ENCODE measurements around the gene SLC19A3. TPM values are rescaled to one million over a fixed set of nuclear protein-coding genes. Genes with fewer than 3 reads are reported as not detected.
"Not testable (repeated sequence)": the region's sequence is repeated elsewhere in the genome, so short reads cannot be mapped to it uniquely, and the experiment has no call there.

SLC19A3 gene
- total RNA-seq, 4 donors from 2014 or later = 0.79 to 2.6 (median 0.86) TPM

DNA sequence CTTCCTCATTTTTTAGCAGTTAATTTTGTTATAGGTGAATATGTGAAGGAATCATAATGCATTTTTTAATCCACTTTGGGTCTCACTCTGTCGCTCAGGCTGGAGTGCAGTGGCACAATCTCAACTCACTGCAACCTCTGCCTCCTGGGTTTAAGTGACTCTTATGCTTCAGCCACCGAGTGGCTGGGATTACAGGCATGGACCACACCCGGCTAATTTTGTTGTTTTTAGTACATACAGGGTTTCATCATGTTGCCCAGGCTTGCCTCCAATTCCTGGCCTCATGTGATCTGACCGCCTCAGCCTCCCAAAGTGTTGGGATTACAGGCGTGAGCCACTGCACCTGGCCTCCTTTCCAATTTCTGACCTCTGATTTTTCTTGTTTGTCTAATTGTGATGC, 33.6 kb downstream of the SLC19A3 start:
- no peak for TF ChIP-seq POLR2A (IDR thresholded peaks at IDR 0.05)
- TF ChIP-seq, protein P1, sequence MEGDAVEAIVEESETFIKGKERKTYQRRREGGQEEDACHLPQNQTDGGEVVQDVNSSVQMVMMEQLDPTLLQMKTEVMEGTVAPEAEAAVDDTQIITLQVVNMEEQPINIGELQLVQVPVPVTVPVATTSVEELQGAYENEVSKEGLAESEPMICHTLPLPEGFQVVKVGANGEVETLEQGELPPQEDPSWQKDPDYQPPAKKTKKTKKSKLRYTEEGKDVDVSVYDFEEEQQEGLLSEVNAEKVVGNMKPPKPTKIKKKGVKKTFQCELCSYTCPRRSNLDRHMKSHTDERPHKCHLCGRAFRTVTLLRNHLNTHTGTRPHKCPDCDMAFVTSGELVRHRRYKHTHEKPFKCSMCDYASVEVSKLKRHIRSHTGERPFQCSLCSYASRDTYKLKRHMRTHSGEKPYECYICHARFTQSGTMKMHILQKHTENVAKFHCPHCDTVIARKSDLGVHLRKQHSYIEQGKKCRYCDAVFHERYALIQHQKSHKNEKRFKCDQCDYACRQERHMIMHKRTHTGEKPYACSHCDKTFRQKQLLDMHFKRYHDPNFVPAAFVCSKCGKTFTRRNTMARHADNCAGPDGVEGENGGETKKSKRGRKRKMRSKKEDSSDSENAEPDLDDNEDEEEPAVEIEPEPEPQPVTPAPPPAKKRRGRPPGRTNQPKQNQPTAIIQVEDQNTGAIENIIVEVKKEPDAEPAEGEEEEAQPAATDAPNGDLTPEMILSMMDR (IDR thresholded peaks at IDR 0.05) = no peak
- intact Hi-C loops (cut with DNase I) = no loop called here
- no peak overlapping the region for H3K27ac ChIP-seq
- 67 to 68% methylated on average over 5 of the region's 5 CpGs for WGBS, 2 donors
- no peak overlapping the region for H3K4me3 ChIP-seq (replicated peaks in 1 of 3)
- no peaks in the 10 kb centered on the region for H3K36me3 ChIP-seq
- H3K4me1 ChIP-seq = no peaks in the 10 kb centered on the region
- no peaks in the 10 kb centered on the region for H3K27me3 ChIP-seq
- H3K9me3 ChIP-seq = no peaks in the 10 kb centered on the region
- no peak for DNase-seq

DNA sequence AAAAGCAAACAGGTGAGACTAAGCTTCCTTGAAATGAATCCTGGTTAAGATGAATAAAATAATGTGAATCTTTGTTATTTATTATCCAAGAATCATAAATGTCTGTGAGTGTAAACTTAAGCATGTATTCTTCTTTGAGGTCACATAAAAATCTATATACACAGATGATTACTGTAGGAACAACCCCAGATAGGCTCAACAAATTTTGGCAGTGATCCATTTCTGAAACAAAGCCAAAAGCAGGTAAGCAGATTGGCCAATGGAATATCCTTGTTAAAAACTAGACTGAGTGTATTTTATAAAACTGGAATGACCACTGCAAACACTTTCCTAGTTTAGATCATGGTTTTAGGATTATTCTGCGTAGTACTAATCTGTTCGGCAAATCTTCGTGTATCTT, 39.9 kb downstream of the SLC19A3 start:
- TF ChIP-seq, protein P1 (IDR thresholded peaks at IDR 0.05) = no peak
- TF ChIP-seq POLR2A (IDR thresholded peaks at IDR 0.05) = no peak
- H3K9me3 ChIP-seq = no peaks in the 10 kb centered on the region
- no peaks in the 10 kb centered on the region for H3K36me3 ChIP-seq
- WGBS, 2 donors = 96 to 97% methylated on average over 3 of the region's 3 CpGs
- no peaks in the 10 kb centered on the region for H3K4me1 ChIP-seq
- H3K27ac ChIP-seq = no peak overlapping the region
- intact Hi-C loops (cut with DNase I) = no loop called here
- H3K4me3 ChIP-seq (replicated peaks in 1 of 3) = no peak overlapping the region
- no peaks in the 10 kb centered on the region for H3K27me3 ChIP-seq
- no peak for DNase-seq

DNA sequence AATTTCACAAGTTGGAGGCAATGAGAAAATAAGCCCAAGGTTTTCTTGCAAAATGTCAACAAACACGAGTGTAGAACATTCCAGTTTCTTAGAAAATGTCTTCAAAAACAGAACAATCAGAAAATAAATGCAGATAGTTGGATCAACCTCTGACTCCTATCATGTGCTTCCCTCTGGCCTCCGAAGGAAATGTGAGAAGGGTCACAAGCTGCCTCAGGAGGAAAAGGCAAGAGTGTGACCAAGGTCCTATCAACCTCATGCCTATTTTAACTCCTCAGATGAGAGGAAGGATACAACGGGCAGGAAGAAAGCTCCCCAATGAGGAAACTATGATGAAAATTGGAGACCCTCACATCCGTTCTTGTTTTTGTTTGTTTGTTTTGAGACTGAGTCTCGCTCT, 43.3 kb downstream of the SLC19A3 start:
- H3K9me3 ChIP-seq = no peaks in the 10 kb centered on the region
- H3K27ac ChIP-seq = no peak overlapping the region
- H3K4me3 ChIP-seq (replicated peaks in 1 of 3) = no peak overlapping the region
- no peak for TF ChIP-seq POLR2A (IDR thresholded peaks at IDR 0.05)
- TF ChIP-seq, protein P1 (IDR thresholded peaks at IDR 0.05) = no peak
- no peaks in the 10 kb centered on the region for H3K36me3 ChIP-seq
- WGBS, 2 donors = 66 to 76% methylated on average over 5 of the region's 5 CpGs
- no peaks in the 10 kb centered on the region for H3K4me1 ChIP-seq
- intact Hi-C loops (cut with DNase I) = no loop called here
- no peak for DNase-seq
- no peaks in the 10 kb centered on the region for H3K27me3 ChIP-seq

DNA sequence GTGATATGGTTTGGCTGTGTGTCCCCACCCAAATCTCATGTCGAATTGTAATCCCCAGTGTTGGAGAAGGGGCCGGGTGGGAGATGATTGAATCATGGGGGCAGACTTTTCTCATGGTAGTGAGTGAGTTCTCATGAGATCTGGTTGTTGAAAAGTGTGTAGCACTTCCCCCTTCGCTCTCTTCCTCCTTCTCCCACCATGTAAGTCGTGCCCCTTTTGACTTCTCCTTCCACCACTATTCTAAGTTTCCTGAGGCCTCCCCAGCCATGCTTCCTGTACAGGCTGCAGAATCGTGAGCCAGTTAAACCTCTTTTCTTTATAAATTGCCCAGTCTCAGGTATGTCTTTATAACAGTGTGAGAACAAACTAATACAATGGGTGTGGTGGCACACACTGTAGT, 44.2 kb downstream of the SLC19A3 start:
- DNase-seq; intact Hi-C loops (cut with DNase I); H3K27me3 ChIP-seq; H3K4me3 ChIP-seq (replicated peaks in 1 of 3); H3K36me3 ChIP-seq; H3K9me3 ChIP-seq; H3K27ac ChIP-seq; H3K4me1 ChIP-seq: not testable (repeated sequence)
- 81 to 87% methylated on average over 5 of the region's 5 CpGs for WGBS, 2 donors

DNA sequence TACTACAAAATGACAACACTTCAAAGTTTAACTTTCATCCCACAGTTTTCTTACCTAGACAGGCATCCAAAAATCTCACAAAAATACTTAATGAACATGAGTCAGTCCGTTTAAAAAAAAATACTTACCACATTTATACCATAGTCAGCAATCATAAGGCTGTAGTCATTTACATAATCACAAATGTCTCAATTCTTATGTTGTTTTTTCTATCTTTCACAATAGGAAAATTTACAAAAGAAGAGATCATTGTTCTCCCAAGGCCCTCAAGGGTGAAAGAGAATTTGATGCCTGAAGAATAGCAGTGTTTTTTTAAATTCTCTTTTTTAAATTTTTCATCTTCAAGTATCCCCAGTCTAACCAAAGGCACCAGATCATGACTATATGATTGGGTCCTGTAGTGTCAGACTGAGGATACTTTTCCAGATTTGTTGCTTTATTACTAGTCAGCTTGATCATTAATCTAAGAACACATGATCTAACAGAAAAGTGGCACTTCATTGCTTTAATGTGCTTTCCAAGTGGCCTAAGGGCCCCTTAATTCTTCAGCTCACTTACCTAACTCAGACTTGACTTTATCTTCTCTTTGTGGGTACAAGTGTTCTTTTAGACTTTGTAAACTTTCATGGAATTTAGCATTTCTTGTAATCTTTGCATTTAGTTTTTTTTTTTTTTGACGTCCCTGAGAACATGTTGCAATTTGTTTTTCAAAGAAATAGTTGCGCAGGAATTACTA, 46.5 kb downstream of the SLC19A3 start:
- DNase-seq = no peak
- no peaks in the 10 kb centered on the region for H3K36me3 ChIP-seq
- no peaks in the 10 kb centered on the region for H3K9me3 ChIP-seq
- 55 to 60% methylated on average over 3 of the region's 3 CpGs for WGBS, 2 donors
- no peaks in the 10 kb centered on the region for H3K27me3 ChIP-seq
- H3K4me1 ChIP-seq = no peaks in the 10 kb centered on the region
- intact Hi-C loops (cut with DNase I) = no loop called here
- TF ChIP-seq, protein P1 (IDR thresholded peaks at IDR 0.05) = no peak
- no peak for TF ChIP-seq POLR2A (IDR thresholded peaks at IDR 0.05)
- H3K27ac ChIP-seq = no peak overlapping the region
- H3K4me3 ChIP-seq (replicated peaks in 1 of 3) = no peak overlapping the region

DNA sequence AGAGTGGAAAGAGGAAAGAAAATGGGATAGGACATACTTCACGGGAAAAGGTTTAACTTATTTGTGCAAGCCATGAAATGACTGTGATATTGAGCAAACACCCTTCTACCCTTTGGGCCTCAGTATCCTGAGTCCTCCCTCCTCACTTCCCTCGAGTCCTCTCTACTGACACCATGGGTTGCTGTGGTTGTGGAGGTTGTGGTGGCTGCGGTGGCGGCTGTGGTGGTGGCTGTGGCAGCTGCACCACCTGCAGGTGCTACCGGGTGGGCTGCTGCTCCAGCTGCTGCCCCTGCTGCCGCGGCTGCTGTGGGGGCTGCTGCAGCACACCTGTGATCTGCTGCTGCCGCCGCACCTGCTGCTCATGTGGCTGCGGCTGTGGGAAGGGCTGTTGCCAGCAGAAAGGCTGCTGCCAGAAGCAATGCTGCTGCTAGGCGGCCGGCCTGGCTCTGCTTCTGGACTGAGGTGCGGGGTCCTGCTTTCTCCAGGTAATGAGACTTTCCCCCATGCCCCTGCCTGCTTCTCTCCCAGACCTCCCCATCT, 51.1 kb downstream of the SLC19A3 start, which contains the start of gene SCYGR5:
Gene SCYGR5 (plus strand): TSS at position 174 of the 540 bp plus-strand sequence. CDS start 0 bp downstream, at position 174.
- intact Hi-C loops (cut with DNase I); H3K27me3 ChIP-seq; H3K4me1 ChIP-seq; DNase-seq; H3K27ac ChIP-seq; H3K4me3 ChIP-seq (replicated peaks in 1 of 3); H3K9me3 ChIP-seq; H3K36me3 ChIP-seq: not testable (repeated sequence)
- WGBS, 2 donors = 75 to 88% methylated on average over 6 to 9 of the region's 13 CpGs
